NCI-H345 treated with DMSO at 0.1 percent for 48 hours (cell line): ENCODE data around the gene ZBTB11.
"Not testable (repeated sequence)": the region's sequence is repeated elsewhere in the genome, so short reads cannot be mapped to it uniquely, and the experiment has no call there.

Experiments used
- DNase-seq: peaks from one replicate; lab custom pipeline; 2025; ENCODE audit not compliant: unreplicated experiment; lab: John Stamatoyannopoulos, UW

Gene ZBTB11

DNA sequence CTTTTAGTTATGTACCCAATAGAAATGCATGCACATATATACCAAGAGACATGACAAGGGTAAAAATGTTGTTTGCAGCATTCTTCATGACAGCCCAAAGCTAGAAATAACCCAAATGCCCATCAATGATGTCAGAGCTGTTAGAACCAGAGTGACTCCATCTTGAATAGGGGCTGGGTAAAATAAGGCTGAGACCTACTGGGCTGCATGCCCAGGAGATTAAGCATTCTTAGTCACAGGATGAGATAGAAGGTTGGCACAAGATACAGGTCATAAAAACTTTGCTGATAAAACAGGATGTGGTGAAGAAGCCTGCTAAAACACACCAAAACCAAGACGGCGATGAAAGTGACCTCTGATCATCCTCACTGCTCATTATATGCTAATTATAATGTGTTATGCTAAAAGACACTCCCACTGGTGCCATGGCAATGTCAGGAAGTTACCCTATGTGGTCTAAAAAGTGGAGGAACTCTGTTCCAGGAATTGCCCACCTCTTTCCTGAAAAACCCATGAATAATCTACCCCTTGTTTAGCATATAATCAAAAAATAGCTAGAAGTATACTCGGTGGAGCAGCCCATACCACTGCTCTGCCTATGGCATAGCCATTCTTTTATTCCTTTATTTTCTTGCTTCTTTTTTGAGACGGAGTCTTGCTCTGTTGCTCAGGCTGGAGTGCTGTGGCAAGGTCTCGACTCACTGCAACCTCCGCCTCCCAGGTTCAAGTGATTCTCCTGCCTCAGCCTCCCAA lies 32.9 kb downstream of the ZBTB11 start:
- no peak for DNase-seq

DNA sequence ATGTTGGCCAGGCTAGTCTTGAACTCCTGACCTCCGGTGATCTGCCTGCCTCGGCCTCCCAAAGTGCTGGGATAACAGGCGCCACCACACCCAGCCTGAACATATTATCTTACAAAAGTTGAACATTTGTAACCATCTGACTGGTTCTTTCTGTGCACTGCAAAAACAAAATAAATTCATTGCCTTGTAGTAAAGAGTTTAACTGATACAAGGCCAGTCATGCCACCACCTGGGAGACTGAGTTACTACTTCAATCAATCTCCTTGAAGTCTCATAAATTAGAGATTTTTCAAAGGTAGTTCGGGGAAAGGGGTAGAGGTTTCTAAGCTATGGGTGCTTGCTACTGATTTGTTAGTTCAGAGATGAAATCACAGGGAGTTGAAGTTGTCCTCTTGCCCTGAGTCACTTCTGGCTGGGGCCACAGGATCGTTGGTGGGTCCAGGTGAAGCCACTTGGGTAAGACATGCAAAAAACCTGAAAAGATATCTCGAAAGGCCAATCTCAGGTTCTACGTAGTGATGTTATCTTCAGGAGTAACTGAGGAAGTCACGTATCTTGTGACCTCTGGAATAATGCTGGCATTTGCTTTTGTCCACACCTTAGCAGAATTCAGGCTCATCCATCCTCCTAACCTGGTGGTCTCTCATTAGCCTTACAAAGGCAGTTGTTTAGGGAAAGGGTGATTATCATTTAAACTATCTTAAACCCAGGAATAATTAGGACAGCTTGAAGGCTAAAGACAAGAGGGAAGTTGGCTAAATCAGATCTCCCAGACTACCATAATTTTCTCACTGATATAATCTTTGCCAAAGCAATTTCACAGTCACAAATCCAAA lies 33.7 kb downstream of the ZBTB11 start:
- no peak for DNase-seq

DNA sequence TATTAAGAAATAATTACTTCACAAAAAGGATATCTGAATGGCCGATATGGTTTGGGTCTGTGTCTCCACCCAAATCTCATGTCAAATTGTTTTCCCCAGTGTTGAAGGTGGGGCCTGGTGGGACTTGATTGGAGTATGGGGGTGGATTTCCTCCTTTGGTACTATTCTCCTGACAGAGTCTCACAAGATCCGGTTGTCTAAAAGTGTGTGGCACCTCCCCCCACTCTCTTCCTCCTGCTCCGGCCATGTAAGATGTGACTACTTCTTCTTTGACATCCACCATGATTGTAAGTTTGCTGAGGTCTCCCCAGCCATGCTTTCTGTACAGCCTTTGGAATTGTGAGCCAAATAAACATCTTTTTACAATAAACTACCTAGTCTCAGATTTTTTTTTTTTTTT lies 34.5 kb downstream of the ZBTB11 start:
- DNase-seq = no peak

DNA sequence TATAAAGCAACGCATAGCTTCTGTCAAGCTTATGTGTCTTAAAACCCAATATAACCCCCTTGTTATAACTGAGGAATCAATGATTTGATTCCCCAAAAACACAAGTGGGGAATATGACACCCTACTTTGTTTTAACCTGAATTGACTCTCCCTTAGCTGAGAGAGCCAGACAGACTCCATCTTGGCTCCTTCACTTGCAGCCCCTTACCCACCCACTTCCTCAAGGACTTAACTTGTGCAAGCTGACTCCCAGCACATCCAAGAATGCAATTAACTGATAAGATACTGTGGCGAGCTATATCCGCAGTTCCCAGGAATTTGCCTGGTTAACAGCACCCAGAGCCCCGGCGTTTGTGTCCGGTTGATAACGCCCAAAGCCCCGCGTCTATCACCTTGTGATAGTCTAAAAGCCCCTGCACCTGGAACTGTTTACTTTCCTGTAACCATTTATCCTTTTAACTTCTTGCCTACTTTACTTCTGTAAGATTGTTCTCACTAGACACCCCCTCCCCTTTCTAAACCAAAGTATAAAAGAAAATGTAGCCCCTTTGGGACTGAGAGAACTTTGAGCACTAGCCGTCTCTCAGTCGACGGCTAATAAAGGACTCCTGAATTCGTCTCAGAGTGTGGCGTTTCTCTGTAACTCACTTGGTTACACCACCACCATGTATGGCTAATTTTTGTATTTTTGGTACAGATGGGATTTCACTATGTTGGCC lies 35.4 kb downstream of the ZBTB11 start:
- DNase-seq = not testable (repeated sequence)

DNA sequence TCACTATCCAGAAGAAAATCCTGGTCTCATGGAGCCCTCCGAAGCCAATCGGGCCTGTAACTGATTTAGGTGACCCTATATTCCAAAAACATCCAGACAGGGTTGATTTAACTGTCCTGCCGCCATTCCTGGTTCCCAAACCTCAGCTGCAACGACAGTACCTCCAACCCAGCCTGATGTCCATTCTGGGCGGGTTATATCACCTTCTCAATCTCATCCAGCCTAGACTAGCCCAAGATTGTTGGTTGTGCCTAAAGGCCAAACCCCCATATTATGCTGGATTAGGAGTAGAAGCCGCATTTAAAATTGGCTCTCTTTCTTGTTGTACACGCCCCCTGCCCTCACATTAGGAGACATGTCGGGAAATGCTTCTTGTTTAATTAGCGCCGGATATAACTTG lies 36.7 kb downstream of the ZBTB11 start:
- DNase-seq = no peak

DNA sequence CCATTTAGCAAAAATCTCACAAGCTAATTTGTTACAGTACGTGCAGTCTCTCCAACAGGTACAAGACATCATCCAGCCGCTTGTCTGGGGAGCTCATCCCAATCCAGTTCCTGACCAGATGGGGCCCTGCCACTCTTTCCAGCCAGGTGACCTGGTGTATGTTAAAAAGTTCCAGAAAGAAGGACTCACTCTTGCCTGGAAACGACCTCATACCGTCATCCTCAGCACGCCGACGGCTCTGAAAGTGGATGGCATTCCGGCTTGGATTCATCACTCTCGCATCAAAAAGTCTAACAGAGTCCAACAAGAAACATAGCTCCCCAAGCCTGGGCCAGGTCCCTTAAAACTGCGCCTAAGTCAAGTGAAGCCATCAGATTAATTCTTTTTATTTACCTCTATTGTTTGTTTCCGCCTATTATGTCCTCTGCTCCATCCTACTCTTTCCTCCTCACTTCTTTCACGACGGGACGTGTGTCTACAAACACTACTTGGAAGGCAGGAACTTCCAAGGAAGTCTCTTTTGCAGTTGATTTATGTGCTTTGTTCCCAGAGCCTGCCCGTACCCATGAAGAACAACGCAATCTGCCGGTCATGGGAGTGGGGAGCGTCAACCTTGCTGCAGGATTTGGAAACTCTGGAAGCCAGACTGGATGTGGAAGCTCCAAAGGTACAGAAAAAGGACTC lies 37.5 kb downstream of the ZBTB11 start:
- DNase-seq = no peak

DNA sequence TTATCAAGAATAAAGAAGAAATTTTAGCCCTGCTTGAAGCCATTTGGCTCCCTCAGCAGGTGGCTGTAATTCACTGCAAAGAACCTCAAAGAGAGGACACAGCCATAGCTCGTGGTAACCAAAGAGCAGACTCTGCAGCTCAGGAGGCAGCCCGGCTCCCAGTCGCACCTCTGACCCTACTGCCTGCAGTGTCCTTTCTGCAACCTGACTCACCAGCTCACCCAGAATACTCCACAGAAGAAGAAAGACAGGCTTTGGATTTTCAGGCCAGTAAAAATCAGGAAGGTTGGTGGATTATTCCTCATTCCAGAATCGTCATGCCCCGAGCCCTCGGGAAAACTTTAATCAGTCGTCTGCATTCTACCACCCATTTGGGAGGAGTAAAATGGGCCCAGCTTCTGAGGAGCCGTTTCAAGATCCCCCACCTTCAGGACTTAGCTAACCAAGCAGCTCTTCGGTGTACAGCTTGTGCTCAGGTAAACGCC lies 38.6 kb downstream of the ZBTB11 start:
- DNase-seq = no peak

DNA sequence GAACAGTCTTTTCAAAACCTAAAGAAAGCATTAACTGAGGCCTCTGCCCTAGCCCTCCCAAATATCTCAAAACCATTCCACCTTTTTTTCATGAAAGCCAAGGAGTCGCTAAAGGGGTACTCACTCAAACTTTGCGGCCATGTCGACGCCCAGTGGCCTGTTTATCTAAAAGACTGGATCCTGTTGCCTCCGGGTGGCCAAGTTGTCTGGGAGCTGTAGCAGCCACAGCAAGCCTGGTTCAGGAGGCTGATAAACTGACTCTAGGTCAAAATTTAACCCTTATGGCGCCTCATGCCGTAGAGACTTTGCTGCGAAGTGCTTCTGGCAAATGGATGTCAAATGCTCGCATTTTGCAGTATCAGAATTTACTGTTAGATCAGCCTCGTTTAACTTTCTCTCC lies 39.5 kb downstream of the ZBTB11 start:
- no peak for DNase-seq

DNA sequence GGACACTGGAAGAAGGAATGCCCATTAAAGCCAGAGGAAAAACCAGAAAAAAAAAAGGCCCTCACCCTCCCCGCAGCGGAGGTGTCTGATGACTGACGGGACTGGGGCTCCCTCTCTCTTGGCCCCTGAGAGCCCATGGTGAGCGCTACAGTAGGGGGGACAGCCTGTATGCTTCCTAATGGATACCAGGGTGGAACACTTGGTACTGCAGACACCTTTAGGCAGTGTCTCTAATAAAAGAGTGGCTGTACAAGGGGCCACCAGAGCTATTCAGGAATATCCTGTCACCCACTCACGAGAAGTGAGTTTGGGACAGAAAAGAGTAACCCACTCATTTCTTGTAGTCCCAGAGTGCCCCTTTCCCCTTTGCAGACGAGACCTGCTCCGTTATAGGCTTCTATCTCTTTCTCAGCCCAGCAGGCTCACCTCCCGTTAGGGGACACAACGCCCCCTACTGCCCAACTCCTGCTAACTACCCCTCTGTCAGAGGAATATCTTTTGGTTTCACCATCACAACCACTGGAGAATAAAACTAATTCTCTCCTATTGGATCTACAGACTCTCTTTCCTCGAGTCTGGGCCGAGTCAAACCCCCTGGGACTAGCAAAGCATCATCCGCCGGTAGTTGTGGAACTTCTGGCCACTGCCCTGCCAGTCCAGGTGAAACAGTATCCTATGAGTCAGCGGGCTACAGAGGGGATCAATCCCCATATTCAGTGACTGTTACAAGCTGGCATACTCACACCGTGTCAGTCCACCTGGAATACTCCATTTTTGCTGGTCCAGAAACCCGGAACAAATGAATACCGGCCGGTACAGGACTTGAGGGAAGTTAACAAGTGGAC lies 40.8 kb downstream of the ZBTB11 start:
- no peak for DNase-seq

DNA sequence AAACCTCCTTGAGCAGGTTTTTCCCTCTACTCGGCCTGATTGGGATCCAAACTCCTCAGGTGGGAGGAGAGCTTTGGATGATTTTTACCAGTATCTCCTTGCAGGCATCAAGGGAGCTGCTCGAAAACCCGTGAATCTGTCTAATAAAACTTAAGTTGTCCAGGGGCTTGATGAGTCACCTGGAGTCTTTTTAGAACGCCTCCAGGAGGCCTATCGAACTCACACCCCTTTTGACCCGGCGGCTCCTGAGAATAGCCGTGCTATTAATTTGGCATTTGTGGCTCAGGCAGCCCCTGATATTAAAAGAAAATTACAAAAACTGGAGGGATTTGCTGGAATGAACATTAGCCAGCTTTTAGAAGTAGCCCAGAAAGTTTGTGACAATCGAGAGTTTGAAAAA lies 41.6 kb downstream of the ZBTB11 start:
- DNase-seq = no peak

DNA sequence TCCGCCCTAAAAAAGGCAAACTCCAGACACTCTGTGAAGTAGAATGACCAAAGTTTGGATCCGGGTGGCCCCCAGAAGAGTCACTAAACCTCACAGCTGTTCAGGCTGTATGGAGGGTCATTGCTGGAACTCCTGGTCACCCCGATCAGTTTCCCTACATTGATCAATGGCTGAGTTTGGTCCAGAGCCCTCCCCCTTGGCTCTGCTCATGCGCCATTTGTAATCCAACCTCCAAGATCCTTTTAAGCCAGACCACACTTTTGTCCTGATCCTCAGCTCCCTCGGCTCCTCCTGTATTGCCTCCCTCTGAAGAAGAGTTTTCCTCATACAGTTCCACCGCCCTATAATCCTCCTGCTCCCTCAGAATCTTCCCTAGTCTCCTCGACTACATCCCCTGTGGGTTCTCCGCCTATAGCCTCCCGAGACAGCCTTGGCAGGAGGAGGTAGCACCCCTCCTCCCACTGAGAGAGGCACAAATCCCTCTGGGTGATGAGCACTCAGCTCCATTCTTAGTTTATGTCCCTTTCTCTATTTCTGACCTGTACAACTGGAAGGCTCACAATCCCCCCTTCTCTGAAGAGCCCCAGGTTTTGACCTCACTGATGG lies 42.2 kb downstream of the ZBTB11 start:
- no peak for DNase-seq

DNA sequence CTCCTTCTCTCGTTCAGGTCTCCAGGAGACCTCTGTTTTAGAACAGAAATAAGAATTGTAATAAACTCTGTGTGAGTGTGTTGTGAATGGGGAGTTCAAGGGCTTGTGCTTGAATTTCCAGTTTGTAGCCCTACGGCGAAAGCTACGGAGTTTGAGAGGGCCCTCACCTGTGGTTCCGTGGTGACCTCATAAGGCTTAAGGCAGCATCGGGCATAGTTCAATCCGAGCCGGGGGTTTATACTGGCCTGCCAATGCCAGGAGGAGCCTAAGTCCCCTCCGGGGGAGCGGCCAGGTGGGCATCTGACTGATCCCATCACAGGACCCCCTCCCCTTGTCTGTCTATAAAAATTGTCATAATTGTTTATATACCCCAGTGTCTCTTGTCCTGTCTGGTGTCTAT lies 43.7 kb downstream of the ZBTB11 start:
- DNase-seq = no peak

DNA sequence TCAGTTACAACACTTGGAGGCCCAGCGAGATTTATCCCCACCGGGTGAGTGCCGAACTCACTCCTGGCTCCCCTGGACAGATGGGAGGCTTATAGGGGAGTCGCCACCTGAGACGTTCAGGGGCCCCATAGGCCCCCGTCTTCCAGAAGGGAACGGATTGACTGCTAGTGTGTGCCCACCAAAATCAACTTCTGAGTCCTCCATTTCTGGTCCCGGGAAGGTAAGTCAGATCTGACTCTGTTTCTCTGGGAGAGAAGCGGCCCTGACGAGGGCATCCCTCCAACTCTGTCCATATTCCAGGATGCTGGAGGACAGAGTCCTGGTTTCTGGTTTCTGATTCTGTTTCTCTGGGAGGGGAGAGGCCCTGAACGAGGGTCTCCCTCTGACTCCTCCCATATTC lies 44.3 kb downstream of the ZBTB11 start:
- DNase-seq = no peak

DNA sequence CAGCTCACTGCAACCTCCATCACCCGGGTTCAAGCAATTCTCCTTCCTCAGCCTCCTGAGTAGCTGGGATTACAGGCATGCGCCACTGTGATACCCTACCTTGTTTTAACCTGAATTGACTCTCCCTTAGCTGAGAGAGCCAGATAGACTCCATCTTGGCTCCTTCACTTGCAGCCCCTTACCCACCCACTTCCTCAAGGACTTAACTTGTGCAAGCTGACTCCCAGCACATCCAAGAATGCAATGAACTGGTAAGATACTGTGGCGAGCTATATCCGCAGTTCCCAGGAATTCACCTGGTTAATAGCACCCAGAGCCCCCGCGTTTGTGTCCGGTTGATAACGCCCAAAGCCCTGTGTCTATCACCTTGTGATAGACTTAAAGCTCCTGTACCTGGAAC lies 45.0 kb downstream of the ZBTB11 start:
- DNase-seq = not testable (repeated sequence)

DNA sequence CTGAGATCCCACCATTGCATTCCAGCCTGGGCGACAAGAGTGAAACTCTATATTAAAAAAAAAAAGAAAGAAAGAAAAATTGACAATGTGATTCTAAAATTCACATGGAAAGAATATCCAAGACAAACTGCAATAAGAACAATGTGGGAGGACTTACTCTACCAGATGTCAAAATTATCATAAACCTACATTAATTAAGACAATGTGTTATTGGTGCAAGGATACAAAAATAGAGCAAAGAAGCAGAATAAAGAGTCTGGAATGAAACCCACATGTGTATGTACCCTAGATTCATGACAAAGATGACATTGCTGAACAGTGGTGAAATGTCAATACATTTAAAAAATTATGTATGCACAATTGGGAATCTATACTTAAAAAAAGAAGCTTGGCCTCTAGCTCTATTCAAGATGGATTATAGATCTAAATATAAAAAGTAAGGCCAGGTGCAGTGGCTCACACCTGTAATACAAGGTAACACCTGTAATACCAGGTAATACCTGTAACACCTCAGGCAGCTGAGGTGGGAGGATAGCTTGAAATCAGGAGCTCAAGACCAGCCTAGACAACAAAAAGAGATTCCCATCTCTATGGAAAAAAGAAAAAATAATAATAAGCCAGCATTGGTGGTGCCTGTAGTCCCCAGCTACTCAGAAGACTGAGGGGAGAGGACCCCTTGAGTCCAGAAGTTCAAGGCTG lies 45.7 kb downstream of the ZBTB11 start:
- no peak for DNase-seq

DNA sequence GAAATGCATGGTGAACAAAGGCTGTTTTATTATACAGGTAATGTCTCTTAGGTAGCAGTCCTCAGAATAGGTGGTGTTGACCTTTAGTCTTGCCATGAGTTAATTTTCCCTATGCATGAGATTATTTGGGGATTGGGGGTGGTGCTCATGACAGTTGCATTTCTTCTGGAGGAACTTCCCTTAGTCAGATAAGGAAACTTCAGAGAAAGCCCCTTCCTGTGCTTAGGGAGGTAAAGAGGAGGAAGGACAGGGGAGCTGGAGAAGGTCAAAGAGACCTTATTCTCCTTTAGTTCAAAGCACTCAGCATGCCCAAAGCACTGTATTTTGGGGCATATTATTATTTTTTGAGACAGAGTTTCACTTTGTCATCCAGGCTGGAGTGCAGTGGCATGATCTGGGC lies 47.7 kb downstream of the ZBTB11 start:
- no peak for DNase-seq

DNA sequence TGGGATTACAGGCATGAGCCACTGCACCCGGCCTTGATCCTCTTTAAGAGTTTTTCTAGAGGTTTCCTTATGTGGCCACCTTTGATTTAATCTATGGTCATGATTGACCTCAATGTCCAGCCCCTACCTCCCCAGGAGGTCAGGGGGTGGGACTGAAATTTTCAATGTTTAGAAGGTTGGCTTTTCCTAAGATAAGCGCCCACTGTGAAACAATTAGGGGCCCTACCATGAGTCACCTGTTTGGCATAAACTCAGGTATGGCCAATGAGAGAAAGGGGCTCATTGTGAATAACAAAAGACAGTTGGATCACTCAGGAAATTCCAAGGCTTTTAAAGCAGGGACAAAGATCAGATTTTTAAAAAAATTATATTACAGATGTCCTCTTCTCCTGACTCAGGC lies 51.1 kb downstream of the ZBTB11 start:
- no peak for DNase-seq

DNA sequence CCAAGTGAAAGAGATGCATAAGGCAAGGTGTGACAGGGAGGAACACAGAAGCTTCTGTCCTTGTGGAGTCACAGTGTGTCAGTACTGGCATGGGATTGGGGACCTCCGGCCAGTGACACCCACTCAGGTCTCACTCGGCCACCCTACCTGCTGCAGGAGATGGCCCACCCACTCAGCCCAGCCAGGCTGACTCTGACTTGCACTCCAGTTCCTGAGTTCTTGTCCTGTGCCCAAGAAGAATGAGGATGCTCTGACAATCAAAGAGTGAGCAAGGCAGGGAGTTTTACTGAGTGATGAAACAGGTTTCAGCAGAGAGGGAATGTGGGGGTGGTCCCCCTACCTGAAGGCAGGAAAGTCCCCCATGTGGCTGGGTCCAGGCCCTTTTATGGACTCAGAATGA lies 52.1 kb downstream of the ZBTB11 start:
- DNase-seq = no peak

DNA sequence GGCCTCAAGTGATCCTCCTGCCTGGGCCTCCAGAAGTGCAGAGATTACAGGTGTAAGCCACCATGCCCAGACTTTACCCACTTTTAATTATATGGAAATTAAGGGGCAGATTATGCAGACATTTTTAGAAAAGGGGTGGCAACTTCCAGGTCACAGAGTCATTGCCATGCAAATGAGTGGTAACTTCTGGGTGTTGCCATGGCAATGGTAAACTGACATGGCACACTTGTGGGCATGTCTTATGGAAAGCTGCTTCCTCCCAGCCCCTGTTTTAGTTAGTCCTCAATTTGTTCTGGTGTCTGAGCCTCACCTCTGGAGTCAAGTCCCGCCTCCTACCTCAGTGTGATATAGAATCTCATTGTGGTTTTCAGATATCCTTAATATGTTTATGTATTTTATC lies 53.3 kb downstream of the ZBTB11 start:
- no peak for DNase-seq
